ENCODE results near the gene MYOT. TPM values are rescaled to one million over a fixed set of nuclear protein-coding genes. Genes with fewer than 3 reads are reported as not detected.

Gene MYOT
- total RNA-seq, 1 experiment from 2014 or later: not detected

DNA sequence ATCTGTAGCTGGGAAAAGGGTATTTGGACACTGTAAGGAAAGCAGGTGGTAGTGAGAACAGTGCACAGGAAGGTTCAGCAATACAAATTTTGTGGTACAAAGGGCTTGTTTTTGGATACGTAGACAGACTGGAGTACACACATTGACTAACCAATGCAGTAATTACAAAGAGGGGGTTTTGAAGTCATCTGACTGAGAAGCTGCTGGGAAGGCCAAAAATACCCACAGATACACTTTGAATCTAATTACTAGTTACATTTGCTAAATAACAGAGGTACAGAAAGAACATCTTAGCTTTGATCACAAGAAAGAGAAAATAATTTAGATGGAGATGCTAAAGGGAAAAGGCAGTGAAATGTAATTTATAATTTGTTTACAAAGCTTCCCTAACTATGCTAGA lies 67.5 kb downstream of the MYOT start:
- TF ChIP-seq CTCF (conservative IDR thresholded peaks at IDR 0.05; ENCODE audit: low read depth, low read length): no peak
- no peak for TF ChIP-seq EZH2 (IDR thresholded peaks at IDR 0.05; ENCODE audit: borderline replicate concordance, low read depth, low read length, poor library complexity, severe bottlenecking)
- no peak for DNase-seq (ENCODE audit: low spot score)
- Histone ChIP-seq H3K4me3 (ENCODE audit: low read depth, low read length, poor library complexity, severe bottlenecking) (no peak overlapping the region), H3K9me3 (ENCODE audit: low read depth, low read length, poor library complexity, severe bottlenecking) (no peaks in the 10 kb centered on the region), H3K27ac (ENCODE audit: low read depth, low read length, poor library complexity, severe bottlenecking) (no peak overlapping the region), H3K27me3 (replicated peaks; ENCODE audit: insufficient read depth, low read depth, low read length, poor library complexity) (no peaks in the 10 kb centered on the region), H3K36me3 (ENCODE audit: insufficient read depth, low read length, poor library complexity, severe bottlenecking) (peaks cover 25% of the 10 kb centered on the region), H3K4me1 (ENCODE audit: insufficient read depth, low read length, poor library complexity, severe bottlenecking) (peaks cover 9% of the 10 kb centered on the region)
- ChIA-PET POLR2A (ENCODE audit: low non-redundant PET) (no interaction called here), CTCF (no interaction called here)
- intact Hi-C loops (cut with micrococcal nuclease; ENCODE audit: unreplicated experiment): no loop called here
- no TSS peak for BruUV-seq (replicated peaks)

GRCh38 chr5:137935694-137936093 lies 68.0 kb downstream of the MYOT start:
- CTCF ChIA-PET: no interaction called here
- POLR2A ChIA-PET (ENCODE audit: low non-redundant PET): no interaction called here
- H3K4me1 ChIP-seq (ENCODE audit: insufficient read depth, low read length, poor library complexity, severe bottlenecking): peaks cover 9% of the 10 kb centered on the region
- no peak overlapping the region for H3K27ac ChIP-seq (ENCODE audit: low read depth, low read length, poor library complexity, severe bottlenecking)
- TF ChIP-seq CTCF (conservative IDR thresholded peaks at IDR 0.05; ENCODE audit: low read depth, low read length): no peak
- TF ChIP-seq EZH2 (IDR thresholded peaks at IDR 0.05; ENCODE audit: borderline replicate concordance, low read depth, low read length, poor library complexity, severe bottlenecking): no peak
- H3K27me3 ChIP-seq (replicated peaks; ENCODE audit: insufficient read depth, low read depth, low read length, poor library complexity): no peaks in the 10 kb centered on the region
- no peak for DNase-seq (ENCODE audit: low spot score)
- H3K36me3 ChIP-seq (ENCODE audit: insufficient read depth, low read length, poor library complexity, severe bottlenecking): peaks cover 30% of the 10 kb centered on the region
- H3K4me3 ChIP-seq (ENCODE audit: low read depth, low read length, poor library complexity, severe bottlenecking): no peak overlapping the region
- no peaks in the 10 kb centered on the region for H3K9me3 ChIP-seq (ENCODE audit: low read depth, low read length, poor library complexity, severe bottlenecking)
- intact Hi-C loops (cut with micrococcal nuclease; ENCODE audit: unreplicated experiment): no loop called here
- no TSS peak for BruUV-seq (replicated peaks)

Other genes starting within 250 kb of the MYOT start
- gene KLHL3, start 131.8 kb upstream of the MYOT start, total RNA-seq (2021): 0.58 and 0.66 TPM in 2 replicates
- gene HNRNPA0, start 113.5 kb upstream of the MYOT start, total RNA-seq (2021): 56.0 and 56.2 TPM in 2 replicates
- not detected in 2 replicates for gene PKD2L2, start 21.6 kb downstream of the MYOT start, total RNA-seq (2021)
- gene FAM13B, start 165.2 kb downstream of the MYOT start, total RNA-seq (2021): 22.7 and 23.5 TPM in 2 replicates
- not detected in 2 replicates for gene WNT8A, start 216.2 kb downstream of the MYOT start, total RNA-seq (2021)